OCI-LY3 (cell line): ENCODE measurements around the gene MCTP2.

ENCODE experiments used
- H2AFZ ChIP-seq: fragments of 200-600, 300-600 bp; shearing (Covaris generic); 2 replicates; pipeline ENCODE4 v1.6.0; 2014; ENCODE audit warnings: antibody characterized with exemption, low read depth, low read length
- H3K27ac ChIP-seq: fragments of 200-600, 300-600 bp; sonication (generic); 2 replicates; pipeline ENCODE4 v1.5.1; 2014; ENCODE audit warnings: mild to moderate bottlenecking, low read length, moderate library complexity, mixed read lengths
- H3K27me3 ChIP-seq: fragments of 200-600, 300-600 bp; sonication (generic); 2 replicates; pipeline ENCODE4 v1.6.1; 2014; ENCODE audit warnings: low read depth, low read length, mixed read lengths
- H3K36me3 ChIP-seq: fragments of 200-600, 300-600 bp; sonication (generic); replicated peaks from 2 replicates; pipeline ENCODE3; 2014; ENCODE audit warnings: low read depth, low read length, mixed read lengths
- H3K4me1 ChIP-seq: fragments of 300-600, 200-600 bp; sonication (generic); 2 replicates; pipeline ENCODE4 v1.6.1; 2014; ENCODE audit warnings: low read length, mixed read lengths
- H3K4me2 ChIP-seq: fragments of 200-600, 300-600 bp; sonication (generic); 2 replicates; pipeline ENCODE4 v1.6.1; 2014; ENCODE audit warnings: low read length, mixed read lengths
- H3K4me3 ChIP-seq: fragments of 300-600, 200-600 bp; sonication (generic); 2 replicates; pipeline ENCODE4 v1.5.1; 2014; ENCODE audit warnings: antibody characterized with exemption, mild to moderate bottlenecking, low read length, moderate library complexity
- H3K79me2 ChIP-seq: fragments of 300-600, 200-600 bp; shearing (Covaris generic); 2 replicates; pipeline ENCODE4 v1.6.1; 2014; ENCODE audit warnings: mild to moderate bottlenecking, low read length, mixed read lengths
- H3K9ac ChIP-seq: fragments of 300-600, 200-600 bp; shearing (Covaris generic); 2 replicates; pipeline ENCODE4 v1.6.0; 2014; ENCODE audit warnings: mild to moderate bottlenecking, low read length, moderate library complexity
- H3K9me3 ChIP-seq: fragments of 200-600, 300-600 bp; shearing (Covaris generic); 2 replicates; pipeline ENCODE4 v1.6.1; 2014; ENCODE audit warnings: low read length, mixed read lengths; ENCODE audit not compliant: insufficient read depth
- H4K20me1 ChIP-seq: fragments of 200-600, 300-600 bp; sonication (generic); 2 replicates; pipeline ENCODE4 v1.6.1; 2016; ENCODE audit warnings: low read length, mixed read lengths; ENCODE audit not compliant: insufficient read depth
- CTCF ChIP-seq: fragments of 200-600, 300-600 bp; sonication (generic); IDR thresholded peaks from 2 replicates; pipeline ENCODE4 v1.5.1; 2014; ENCODE audit warnings: antibody characterized with exemption, low read length, low read depth
- EZH2phosphoT487 ChIP-seq: fragments of 200-600 bp; shearing (Covaris generic); IDR thresholded peaks from 2 replicates; pipeline ENCODE4 v1.6.1; 2018; ENCODE audit warnings: antibody characterized with exemption, mixed run types, low read depth

The MCTP2 gene

GRCh38 chr15:94381384-94381783, 150.0 kb downstream of the MCTP2 start:
- no peaks in the 10 kb centered on the region for H4K20me1 ChIP-seq
- H3K27me3 ChIP-seq: no peaks in the 10 kb centered on the region
- TF ChIP-seq EZH2phosphoT487 (no peak), CTCF (no peak)
- H3K79me2 ChIP-seq: no peaks in the 10 kb centered on the region
- H3K27ac ChIP-seq: no peak overlapping the region
- no peak overlapping the region for H2AFZ ChIP-seq
- no peaks in the 10 kb centered on the region for H3K4me1 ChIP-seq
- no peak overlapping the region for H3K9ac ChIP-seq
- no peak overlapping the region for H3K4me3 ChIP-seq
- H3K4me2 ChIP-seq: no peak overlapping the region
- H3K9me3 ChIP-seq: no peaks in the 10 kb centered on the region
- H3K36me3 ChIP-seq: no peaks in the 10 kb centered on the region

- Histone ChIP-seq H3K79me2 (no peaks in the 10 kb centered on the region), H4K20me1 (no peaks in the 10 kb centered on the region), H3K4me1 (peaks cover 4% of the 10 kb centered on the region; the same call in 1 of the 2 replicates), H3K36me3 (no peaks in the 10 kb centered on the region), H2AFZ (no peak overlapping the region), H3K9me3 (no peaks in the 10 kb centered on the region), H3K4me2 (no peak overlapping the region), H3K27me3 (no peaks in the 10 kb centered on the region), H3K27ac (no peak overlapping the region), H3K9ac (no peak overlapping the region), H3K4me3 (no peak overlapping the region)
- no peak for TF ChIP-seq CTCF
- TF ChIP-seq EZH2phosphoT487: no peak
Observed at GRCh38 chr15:94383041-94383440, 151.7 kb downstream of the MCTP2 start.

- H3K9ac ChIP-seq: no peak overlapping the region
- no peaks in the 10 kb centered on the region for H3K27me3 ChIP-seq
- H2AFZ ChIP-seq: no peak overlapping the region
- H3K4me2 ChIP-seq: no peak overlapping the region
- no peaks in the 10 kb centered on the region for H3K9me3 ChIP-seq
- no peak for TF ChIP-seq CTCF
- TF ChIP-seq EZH2phosphoT487: no peak
- no peak overlapping the region for H3K27ac ChIP-seq
- H3K4me3 ChIP-seq: no peak overlapping the region
- H3K4me1 ChIP-seq: peaks cover 6% of the 10 kb centered on the region; the same call in 1 of the 2 replicates
- no peaks in the 10 kb centered on the region for H4K20me1 ChIP-seq
- H3K36me3 ChIP-seq: no peaks in the 10 kb centered on the region
- no peaks in the 10 kb centered on the region for H3K79me2 ChIP-seq
Observed at GRCh38 chr15:94383706-94384105, 152.3 kb downstream of the MCTP2 start.

GRCh38 chr15:94385441-94385840, 154.1 kb downstream of the MCTP2 start:
- no peaks in the 10 kb centered on the region for H3K36me3 ChIP-seq
- no peaks in the 10 kb centered on the region for H3K27me3 ChIP-seq
- no peak overlapping the region for H3K9ac ChIP-seq
- H3K4me1 ChIP-seq: peaks cover 6% of the 10 kb centered on the region; the same call in 1 of the 2 replicates
- no peak overlapping the region for H3K4me2 ChIP-seq
- TF ChIP-seq EZH2phosphoT487 (no peak), CTCF (no peak)
- no peak overlapping the region for H2AFZ ChIP-seq
- H4K20me1 ChIP-seq: no peaks in the 10 kb centered on the region
- no peak overlapping the region for H3K4me3 ChIP-seq
- H3K9me3 ChIP-seq: no peaks in the 10 kb centered on the region
- H3K79me2 ChIP-seq: no peaks in the 10 kb centered on the region
- H3K27ac ChIP-seq: no peak overlapping the region
